ENCODE results near the gene CABLES2.

The CABLES2 gene

GRCh38 chr20:62394248-62395245 lies 12.5 kb downstream of the CABLES2 start:
- no peak for DNase-seq
- in situ Hi-C loops (cut with HindIII; ENCODE audit: low pct_ligation_motif_present, low pct_unique_long_range_greater_than_20kb, low sequenced_read_pairs), result no loop called here

- in situ Hi-C loops (cut with HindIII; ENCODE audit: low pct_ligation_motif_present, low pct_unique_long_range_greater_than_20kb, low sequenced_read_pairs), result no loop called here
- DNase-seq, result no peak
Measured at GRCh38 chr20:62393830-62394229, 13.3 kb downstream of the CABLES2 start.

GRCh38 chr20:62393335-62393665 lies 13.8 kb downstream of the CABLES2 start:
- in situ Hi-C loops (cut with HindIII; ENCODE audit: low pct_ligation_motif_present, low pct_unique_long_range_greater_than_20kb, low sequenced_read_pairs), result no loop called here
- no peak for DNase-seq

- in situ Hi-C loops (cut with HindIII; ENCODE audit: low pct_ligation_motif_present, low pct_unique_long_range_greater_than_20kb, low sequenced_read_pairs), result no loop called here
- no peak for DNase-seq
Measured at GRCh38 chr20:62392621-62393334, 14.3 kb downstream of the CABLES2 start.

DNA sequence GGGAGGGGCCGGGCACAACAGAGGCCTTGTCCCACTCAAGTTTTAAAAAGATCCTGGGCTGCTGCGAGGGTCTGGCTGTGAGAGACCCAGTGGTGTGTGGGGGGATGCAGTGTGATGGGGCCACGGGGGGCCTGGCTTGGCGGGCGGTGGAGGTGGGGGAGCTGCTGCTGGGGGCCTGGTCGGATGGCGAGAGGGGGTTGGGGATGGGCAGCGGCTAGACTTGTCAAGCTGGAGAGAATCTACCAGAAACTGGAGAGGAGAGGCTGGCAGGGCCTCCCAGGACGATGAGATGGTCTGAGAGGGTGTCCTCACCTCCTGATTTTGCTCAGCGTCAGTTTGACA lies 15.0 kb downstream of the CABLES2 start:
- DNase-seq, result no peak
- in situ Hi-C loops (cut with HindIII; ENCODE audit: low pct_ligation_motif_present, low pct_unique_long_range_greater_than_20kb, low sequenced_read_pairs), result no loop called here

DNA sequence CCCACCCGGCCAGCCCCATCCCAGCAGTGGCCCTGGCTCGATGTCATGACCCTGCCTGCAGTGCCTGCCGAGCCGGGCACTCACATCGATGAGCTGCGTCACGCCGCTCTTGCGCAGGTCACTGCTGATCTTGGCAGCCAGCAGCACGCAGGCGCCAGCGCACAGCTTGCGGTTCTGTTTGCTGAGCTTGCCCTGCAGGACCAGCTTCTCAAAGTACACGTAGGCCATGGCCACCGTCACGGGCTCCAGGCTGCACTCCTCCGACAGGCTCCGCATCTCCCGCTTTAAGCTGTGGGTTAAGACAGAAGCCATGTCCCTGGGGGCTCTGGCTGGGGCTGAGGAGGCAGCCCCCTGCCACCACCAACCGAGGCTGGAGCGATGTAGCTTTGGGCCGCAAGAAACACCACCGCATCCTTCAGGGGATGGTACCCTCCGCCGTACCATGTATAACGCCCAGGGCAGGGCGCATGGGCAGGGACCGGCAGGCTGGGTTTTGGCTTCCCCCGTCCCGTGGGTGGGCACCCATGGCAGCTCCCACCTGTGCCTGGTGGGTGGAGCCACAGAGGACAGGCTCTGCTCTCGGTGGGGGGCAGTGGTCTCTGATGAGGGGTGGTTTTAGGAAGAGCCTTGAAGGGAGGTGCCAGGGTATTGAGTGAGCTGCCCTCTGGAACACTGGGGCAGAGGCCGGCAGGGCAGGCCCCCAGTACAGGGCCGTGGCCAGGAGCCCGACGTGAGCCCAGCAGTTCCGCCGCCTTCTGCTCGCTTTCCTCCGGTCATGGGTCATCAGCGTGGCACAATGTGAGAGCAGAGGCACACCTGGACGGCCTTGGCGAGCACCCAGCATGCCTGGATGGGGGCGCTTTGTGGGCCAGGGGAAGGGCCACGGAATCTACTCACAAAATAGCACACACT lies 15.7 kb downstream of the CABLES2 start:
- no peak for DNase-seq
- in situ Hi-C loops (cut with HindIII; ENCODE audit: low pct_ligation_motif_present, low pct_unique_long_range_greater_than_20kb, low sequenced_read_pairs), result no loop called here

DNA sequence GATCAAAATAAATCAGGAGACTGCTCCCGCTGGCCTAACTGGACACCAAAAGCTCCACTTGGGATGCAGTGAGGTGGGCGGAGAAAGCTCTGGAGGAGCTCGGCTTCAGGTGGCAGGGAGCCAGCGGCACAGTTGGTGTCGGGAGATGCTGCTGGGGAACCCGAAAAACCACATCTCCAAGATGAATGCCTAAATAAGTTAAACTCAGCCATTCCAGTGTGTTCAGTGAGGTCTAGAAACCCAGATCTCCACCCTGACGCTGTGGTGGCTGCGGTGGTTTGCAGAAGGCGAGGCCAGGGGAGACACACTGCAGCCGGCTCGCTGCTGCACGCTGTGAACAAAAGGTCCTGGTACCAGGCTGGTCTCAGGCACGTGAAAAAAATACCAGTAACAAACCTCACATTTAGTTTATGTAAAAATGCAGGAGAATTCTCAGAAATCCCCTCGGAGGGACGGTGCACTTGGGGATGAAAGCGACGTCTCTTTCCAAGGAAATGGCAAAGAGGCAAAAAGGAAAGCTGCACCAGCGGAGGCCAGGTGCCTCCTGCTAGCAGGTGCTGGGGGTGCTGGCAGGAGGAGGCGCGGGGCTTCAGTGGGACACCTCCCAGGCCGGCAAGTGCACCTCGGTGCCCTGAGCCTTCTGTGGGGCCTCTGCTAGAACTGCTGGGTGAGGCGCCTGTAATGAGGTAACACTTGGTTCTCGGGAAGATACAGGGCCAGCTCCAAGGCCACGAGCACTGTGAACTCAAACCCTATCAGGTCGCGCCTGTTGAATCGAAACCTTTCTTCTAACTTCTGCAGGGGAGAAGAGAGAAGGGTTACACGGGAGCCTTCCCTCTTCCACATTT lies 16.5 kb downstream of the CABLES2 start:
- in situ Hi-C loops (cut with HindIII; ENCODE audit: low pct_ligation_motif_present, low pct_unique_long_range_greater_than_20kb, low sequenced_read_pairs), result no loop called here
- no peak for DNase-seq

DNA sequence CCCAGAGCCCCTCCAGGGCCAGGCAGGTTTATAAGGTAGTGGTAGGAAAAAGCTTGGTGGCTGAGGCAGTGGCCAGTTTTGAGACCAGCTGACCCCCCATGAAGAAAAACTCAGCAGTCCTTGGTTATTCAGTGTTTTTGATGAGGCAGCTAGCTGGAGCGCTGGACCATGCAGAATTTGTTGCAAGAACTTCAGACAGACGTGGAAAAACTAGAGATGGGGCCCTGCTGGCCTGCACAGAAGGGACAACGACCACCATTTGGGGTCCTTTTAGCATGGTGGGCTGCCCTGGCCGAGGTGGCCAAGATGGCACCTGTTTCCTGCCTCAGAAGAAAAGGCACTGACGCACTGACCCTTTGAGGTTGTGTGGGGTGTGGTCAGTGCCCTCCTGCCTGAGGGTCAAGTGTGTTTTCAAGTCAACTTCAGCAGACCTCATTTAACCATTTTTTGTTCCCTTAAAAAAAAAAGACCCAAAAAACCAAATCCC lies 17.4 kb downstream of the CABLES2 start:
- in situ Hi-C loops (cut with HindIII; ENCODE audit: low pct_ligation_motif_present, low pct_unique_long_range_greater_than_20kb, low sequenced_read_pairs), result no loop called here
- DNase-seq, result no peak

GRCh38 chr20:62388839-62389600 lies 18.1 kb downstream of the CABLES2 start:
- in situ Hi-C loops (cut with HindIII; ENCODE audit: low pct_ligation_motif_present, low pct_unique_long_range_greater_than_20kb, low sequenced_read_pairs), result no loop called here
- DNase-seq, result no peak

- in situ Hi-C loops (cut with HindIII; ENCODE audit: low pct_ligation_motif_present, low pct_unique_long_range_greater_than_20kb, low sequenced_read_pairs), result no loop called here
- DNase-seq, result no peak
Measured at GRCh38 chr20:62387933-62388635, 19.0 kb downstream of the CABLES2 start.

GRCh38 chr20:62387219-62387913 lies 19.7 kb downstream of the CABLES2 start:
- no peak for DNase-seq
- in situ Hi-C loops (cut with HindIII; ENCODE audit: low pct_ligation_motif_present, low pct_unique_long_range_greater_than_20kb, low sequenced_read_pairs), result no loop called here

- peak; percentile 86 for DNase-seq
- in situ Hi-C loops (cut with HindIII; ENCODE audit: low pct_ligation_motif_present, low pct_unique_long_range_greater_than_20kb, low sequenced_read_pairs), result no loop called here
Measured at GRCh38 chr20:62386383-62387218, 20.5 kb downstream of the CABLES2 start, which contains the start of gene RPS21. RPS21 (plus strand) TSS chr20:62387103; CDS start chr20:62387339, 236 bp downstream.

GRCh38 chr20:62382306-62383198 lies 24.5 kb downstream of the CABLES2 start:
- in situ Hi-C loops (cut with HindIII; ENCODE audit: low pct_ligation_motif_present, low pct_unique_long_range_greater_than_20kb, low sequenced_read_pairs), result no loop called here
- DNase-seq, result peak; percentile 77

GRCh38 chr20:62381842-62382241 lies 25.2 kb downstream of the CABLES2 start:
- DNase-seq, result no peak
- in situ Hi-C loops (cut with HindIII; ENCODE audit: low pct_ligation_motif_present, low pct_unique_long_range_greater_than_20kb, low sequenced_read_pairs), result no loop called here
